SKM-1 treated with dmso at 0.1 percent for 144 hours (cell line): ENCODE results near the gene PDE10A.
"Not testable (repeated sequence)": the region's sequence is repeated elsewhere in the genome, so short reads cannot be mapped to it uniquely, and the experiment has no call there.

Source experiments
- DNase-seq: peaks from one replicate; lab custom pipeline; 2025; ENCODE audit not compliant: unreplicated experiment; lab: John Stamatoyannopoulos, UW

PDE10A gene

GRCh38 chr6:165594584-165595333, 68.3 kb downstream of the PDE10A start:
- DNase-seq = no peak

DNA sequence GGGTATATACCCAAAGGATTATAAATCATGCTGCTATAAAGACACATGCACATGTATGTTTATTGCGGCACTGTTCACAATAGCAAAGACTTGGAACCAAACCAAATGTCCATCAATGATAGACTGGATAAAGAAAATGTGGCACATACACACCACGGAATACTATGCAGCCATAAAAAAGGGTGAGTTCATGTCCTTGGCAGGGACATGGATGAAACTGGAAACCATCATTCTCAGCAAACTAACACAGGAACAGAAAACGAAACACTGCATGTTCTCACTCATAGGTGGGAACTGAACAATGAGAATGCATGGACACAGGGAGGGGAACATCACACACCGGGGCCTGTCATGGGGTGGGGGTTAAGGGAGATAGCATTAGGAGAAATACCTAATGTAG, 70.1 kb downstream of the PDE10A start:
- not testable (repeated sequence) for DNase-seq

DNA sequence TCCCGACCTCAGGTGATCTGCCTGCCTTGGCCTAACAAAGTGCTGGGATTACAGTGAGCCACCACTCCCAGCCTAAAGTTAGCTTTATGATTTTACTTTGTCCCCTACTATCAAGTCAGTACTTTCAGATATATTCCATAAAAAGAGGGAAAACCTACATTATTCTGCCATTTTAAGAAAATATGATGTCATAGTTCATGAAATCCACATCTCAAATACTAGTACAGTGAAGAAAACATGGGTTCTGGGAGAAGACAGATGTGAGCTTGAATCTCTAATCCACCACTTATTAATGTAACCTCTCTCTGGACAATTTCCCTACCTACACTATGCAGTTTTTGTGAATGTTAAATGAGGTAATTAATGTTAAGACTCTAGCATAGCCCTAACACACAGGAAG, 74.5 kb downstream of the PDE10A start:
- no peak for DNase-seq

DNA sequence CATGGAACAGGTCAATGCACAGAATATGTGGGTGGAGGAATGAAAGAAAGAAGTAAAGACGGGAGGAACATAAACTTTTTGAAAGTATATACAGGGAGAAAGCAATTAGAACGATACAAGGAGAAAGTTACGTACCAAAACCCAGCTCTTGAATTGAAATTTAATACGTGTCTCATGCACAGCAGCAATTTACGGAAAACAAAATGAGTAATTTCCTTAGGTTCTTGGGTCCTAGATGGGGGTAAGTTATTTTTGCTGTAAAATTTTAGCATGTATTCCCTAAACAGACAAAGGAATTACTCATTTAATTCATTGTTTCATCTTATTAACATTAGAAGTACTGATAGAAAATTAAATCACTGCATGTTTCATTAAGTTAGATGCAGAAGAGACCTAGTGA, 75.8 kb downstream of the PDE10A start:
- DNase-seq = no peak

DNA sequence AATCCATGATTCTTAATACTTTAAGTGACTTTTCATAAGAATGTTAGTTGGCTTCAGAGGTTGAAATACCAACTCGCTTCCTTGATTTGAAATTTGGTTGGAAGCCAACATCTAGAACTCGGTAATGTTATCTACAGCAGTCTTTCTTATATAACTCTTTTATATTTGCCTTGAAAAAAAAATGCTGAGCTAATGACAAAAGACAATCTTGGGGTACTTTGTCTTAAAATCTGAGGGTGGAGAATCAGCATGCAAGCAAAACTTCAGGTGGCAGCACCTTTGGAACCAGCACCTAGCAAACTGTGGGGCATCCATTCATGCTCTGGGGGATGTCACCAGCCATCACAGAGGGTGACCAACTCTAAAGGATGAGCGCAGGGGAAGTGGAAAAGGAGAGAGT, 76.3 kb downstream of the PDE10A start:
- no peak for DNase-seq

GRCh38 chr6:165585060-165585459, 78.0 kb downstream of the PDE10A start:
- DNase-seq = no peak

GRCh38 chr6:165584541-165584940, 78.5 kb downstream of the PDE10A start:
- DNase-seq = no peak

GRCh38 chr6:165581678-165582077, 81.4 kb downstream of the PDE10A start:
- DNase-seq = no peak

- DNase-seq = no peak
Measured at GRCh38 chr6:165580136-165580535, 82.9 kb downstream of the PDE10A start.

GRCh38 chr6:165579151-165579550, 83.9 kb downstream of the PDE10A start:
- DNase-seq = no peak

GRCh38 chr6:165577556-165577955, 85.5 kb downstream of the PDE10A start:
- no peak for DNase-seq

DNA sequence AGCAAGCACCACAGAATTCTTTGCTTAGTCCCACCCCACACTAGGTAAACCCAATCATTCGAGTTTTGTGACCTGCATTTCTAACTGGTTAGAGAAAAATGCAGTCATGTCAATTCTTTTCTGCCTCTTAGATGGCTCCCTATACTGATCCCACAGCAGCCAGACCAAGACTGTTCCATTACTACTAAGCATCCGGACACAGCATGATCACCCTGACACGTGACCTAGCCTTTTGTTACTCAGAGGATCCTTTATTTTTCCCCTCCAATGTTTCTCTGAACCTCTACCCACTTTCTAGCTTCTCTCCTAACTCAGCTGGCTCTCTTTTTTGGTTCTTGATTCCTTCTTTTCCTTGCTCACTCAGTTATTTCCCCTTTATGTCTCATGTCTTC, 87.9 kb downstream of the PDE10A start:
- no peak for DNase-seq

- DNase-seq = no peak
Measured at GRCh38 chr6:165574220-165575157, 88.6 kb downstream of the PDE10A start.

DNA sequence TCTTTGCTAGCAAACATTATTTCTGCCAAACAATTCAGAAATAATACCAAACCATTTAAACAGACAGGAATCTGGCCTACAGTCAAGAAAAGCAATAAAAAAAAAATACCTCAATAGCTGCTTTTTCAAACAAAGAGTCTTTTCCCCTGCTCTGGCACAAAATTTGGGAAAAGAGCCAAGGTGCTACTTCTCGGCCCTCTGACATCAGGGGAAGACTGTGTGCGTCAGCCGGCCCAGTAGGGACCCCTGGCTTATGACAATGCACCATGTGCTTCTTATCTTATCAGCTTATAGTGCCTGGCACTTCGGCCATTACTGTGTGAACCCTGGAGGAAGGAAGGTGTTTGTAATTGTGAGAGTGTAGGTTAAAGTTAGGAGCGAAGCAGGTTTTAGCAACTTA, 89.4 kb downstream of the PDE10A start:
- DNase-seq = no peak

DNA sequence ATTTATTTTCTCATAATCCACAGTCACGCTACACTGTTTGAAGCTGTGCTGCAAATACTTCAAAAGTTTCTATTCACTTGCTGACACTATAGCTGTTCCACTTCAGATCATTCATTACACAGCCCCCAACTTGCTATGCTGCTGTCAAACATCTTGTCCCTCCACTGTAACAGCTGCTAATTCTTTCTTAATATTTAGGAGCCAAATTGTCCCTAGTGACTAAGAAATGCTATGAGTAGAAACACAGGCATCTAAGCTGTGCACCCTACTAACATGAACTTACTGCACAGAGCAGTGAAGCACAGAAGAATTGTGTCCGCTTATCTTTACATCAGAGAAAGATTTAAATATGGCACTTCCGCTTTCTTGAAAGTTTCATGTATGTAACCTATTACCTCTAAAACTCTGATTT, 91.3 kb downstream of the PDE10A start:
- no peak for DNase-seq

GRCh38 chr6:165571068-165571682, 91.9 kb downstream of the PDE10A start:
- DNase-seq = no peak

- no peak for DNase-seq
Measured at GRCh38 chr6:165568326-165568725, 94.7 kb downstream of the PDE10A start.

- DNase-seq = no peak
Measured at GRCh38 chr6:165566088-165566828, 96.8 kb downstream of the PDE10A start.

DNA sequence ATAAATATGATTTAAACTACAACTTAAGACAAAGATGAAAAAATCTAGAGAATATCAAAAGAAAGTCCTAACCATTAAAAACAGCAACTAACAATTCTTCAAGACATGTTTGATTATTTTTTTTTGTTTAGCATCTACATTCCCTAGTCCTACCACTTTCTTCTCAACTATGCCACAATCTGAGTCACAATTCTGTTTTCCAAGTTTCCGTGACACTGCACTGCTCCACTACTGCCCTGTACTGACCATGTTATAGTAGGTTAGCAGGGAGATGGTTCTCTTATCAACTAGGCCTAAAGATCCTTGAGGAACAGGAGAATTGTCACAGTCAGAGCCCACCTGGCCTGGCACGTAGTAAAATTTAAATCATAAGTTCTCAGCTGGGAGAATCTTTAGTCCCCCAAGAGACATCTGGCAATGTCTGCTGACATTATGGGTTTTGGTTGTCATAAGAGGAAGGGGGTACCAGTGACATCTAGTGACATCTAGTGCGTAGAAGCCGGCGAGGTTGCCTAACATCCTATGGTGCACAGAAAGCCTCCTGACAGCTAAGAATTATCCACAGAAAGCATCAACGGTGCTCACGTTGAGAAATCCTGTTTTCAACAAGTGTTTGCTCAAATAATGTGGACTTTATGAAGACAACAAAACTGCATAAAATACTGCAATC, 100.5 kb downstream of the PDE10A start:
- no peak for DNase-seq

DNA sequence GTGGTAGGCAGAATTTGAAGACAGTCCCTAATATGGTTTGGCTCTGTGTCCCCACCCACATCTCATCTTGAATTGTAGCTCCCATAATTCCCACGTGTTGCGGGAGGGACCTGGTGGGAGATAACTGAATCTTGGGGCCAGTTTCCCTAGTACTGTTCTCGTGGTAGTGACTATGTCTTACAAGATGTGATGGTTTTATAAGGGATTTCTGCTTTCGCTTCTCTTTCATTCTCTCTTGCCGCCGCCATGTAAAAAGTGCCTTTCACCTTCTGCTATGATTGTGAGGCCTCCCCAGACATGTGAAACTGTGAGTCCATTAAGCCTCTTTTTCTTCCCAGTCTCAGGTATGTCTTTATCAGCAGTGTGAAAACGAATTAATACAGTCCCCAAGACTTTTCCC, 103.4 kb downstream of the PDE10A start:
- no peak for DNase-seq
